HG03432 (cell line): ENCODE measurements around the gene LRGUK.
A peak's percentile ranks its signal among the peaks of the same experiment; 100 is the strongest.
"Not testable (repeated sequence)": the region's sequence is repeated elsewhere in the genome, so short reads cannot be mapped to it uniquely, and the experiment has no call there.

Source experiments
- ATAC-seq: cut with Tn5 transposase; IDR thresholded peaks from one replicate; pipeline ENCODE4 v1.9.1; 2021; ENCODE audit warnings: mild to moderate bottlenecking, moderate library complexity; ENCODE audit not compliant: unreplicated experiment

Gene LRGUK, protein sequence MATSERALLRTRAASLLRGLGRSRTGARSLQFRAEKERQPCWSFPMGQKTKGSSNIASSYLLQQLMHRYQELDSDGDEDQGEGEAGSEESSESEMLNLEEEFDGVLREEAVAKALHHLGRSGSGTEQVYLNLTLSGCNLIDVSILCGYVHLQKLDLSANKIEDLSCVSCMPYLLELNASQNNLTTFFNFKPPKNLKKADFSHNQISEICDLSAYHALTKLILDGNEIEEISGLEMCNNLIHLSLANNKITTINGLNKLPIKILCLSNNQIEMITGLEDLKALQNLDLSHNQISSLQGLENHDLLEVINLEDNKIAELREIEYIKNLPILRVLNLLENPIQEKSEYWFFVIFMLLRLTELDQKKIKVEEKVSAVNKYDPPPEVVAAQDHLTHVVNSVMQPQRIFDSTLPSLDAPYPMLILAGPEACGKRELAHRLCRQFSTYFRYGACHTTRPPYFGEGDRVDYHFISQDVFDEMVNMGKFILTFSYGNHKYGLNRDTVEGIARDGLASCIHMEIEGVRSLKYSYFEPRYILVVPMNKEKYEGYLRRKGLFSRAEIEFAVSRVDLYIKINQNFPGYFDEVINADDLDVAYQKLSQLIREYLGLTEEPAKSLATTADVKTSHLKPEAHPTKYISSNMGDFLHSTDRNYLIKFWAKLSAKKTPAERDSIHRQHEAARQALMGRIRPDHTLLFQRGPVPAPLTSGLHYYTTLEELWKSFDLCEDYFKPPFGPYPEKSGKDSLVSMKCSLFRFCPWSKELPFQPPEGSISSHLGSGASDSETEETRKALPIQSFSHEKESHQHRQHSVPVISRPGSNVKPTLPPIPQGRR

DNA sequence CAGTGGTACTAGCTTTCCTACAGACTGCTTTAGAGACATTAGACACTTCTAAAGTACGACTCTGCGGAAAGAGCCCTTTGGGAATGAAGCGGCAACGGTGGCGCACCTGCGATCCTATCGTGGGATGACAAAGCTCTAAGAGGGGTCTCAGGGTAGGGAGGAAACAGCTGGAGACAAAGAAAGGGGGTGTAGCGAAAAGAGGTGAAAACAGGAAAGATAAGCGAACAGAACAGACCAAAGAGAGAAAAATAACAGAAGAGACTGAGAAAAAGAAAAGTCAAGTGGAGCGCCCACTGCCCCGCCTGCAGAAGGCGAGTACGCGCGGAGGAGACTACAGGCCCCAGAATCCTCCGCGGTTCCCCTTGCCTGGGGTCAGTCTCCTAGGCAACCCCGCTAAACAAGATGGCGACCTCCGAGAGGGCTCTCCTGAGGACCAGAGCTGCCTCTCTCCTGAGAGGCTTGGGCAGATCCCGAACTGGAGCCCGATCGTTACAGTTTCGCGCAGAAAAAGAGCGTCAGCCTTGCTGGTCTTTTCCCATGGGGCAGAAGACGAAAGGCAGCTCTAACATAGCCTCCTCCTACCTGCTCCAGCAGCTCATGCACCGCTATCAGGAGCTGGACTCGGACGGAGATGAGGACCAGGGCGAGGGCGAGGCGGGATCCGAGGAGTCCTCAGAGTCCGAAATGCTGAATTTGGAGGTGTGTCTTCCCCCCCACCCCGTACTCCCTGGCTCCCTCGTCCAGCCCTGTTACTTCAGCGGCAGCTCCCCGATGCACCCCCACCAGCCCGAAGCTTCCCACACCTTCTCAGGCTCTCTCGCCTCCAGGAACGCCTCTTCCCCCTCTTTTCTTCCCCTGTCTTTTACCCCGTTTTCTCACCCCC, at the start of gene LRGUK:
Gene LRGUK (plus strand): TSS at position 375 of the 883 bp plus-strand sequence. CDS start 28 bp downstream, at position 403.
- peak; percentile 100 for ATAC-seq

DNA sequence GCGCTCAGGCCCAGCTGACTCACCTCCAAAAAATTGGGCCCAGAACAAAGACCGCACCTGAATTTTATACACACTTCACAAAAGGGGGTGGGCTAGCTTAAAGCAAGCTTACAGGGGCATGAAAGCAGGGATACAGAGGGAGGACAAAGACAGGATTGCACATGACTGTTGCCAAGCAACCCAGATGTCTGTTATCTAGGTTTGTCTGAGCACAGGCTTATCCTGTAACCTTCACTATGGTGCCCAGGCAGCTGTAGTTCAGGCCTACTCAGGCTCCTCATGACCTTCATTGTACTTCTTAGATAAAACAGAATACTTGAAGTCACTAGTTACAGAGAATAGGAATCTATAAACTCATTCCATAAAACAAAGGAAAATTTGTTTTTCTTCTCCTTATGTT, 49.6 kb upstream of the LRGUK start:
- not testable (repeated sequence) for ATAC-seq

DNA sequence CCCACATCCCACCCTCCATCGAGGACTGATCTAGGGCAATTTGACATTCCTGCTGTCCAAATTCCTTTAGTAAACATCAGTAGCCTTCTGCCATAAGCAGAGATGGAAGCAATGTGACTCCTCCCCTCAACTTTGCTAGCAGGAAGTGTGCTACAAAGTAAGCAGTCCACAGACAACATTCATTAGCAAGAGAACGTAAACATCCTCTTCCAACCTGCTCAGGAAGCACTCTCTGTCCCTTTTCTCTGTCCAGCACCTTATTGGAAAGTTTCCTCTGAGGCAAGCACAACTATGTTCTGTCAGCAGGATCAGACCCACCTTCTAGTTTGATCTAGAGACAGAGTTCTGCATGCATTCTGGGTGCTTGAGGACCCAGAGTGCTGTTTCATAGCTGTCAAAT, 48.1 kb upstream of the LRGUK start:
- ATAC-seq: no peak

DNA sequence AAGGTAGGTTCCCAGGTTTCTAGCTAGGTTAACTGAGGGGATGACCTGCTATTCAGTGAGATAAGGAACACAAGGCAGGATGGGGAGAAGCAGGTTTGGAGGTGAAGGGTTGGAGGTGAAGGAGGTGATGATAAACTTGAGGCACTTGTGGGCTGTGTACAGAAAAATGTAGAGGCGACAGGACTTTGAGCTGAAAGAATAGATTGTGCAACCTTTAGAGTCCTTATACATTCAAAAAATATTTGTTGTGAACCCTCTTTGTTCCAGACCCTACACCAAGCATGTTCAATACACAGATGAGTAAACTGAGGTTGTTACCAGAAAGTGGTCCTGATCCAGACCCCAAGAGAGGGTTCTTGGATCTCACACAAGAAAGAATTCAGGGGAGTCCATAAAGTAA, 45.4 kb upstream of the LRGUK start:
- no peak for ATAC-seq

DNA sequence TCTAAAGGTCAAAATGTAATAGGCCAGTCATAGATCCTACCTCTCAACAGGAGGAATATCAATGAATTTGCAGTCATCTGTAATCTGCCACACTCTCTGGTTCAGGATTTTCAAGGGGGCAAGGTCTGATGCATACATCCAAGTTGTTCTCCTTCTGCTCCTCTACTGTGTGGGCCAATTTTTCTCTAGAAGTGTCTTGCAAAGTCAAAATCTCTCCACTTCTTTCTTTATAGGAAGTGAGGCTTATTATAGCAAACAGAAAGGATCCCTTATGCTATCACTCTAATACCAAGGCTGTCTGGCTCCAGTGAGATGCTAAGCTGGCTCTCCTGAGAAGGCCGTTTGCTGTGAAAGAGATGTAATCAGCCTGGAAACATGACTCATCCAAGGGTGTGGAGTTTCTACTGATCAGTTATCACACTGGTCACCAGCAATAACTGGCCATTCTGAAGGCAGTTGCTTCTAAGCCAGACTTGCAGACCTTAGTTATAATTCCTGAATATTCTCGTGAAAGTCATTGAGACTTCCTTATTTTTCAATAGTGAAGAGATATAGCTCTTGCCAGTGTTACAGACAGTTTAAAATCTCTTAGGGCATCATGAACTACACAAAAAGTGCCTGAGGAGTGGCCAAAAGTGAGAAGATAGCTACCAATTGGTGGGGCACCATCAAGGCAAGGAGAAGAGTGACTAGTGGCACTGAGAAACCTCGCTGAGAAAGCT, 43.2 kb upstream of the LRGUK start:
- no peak for ATAC-seq

DNA sequence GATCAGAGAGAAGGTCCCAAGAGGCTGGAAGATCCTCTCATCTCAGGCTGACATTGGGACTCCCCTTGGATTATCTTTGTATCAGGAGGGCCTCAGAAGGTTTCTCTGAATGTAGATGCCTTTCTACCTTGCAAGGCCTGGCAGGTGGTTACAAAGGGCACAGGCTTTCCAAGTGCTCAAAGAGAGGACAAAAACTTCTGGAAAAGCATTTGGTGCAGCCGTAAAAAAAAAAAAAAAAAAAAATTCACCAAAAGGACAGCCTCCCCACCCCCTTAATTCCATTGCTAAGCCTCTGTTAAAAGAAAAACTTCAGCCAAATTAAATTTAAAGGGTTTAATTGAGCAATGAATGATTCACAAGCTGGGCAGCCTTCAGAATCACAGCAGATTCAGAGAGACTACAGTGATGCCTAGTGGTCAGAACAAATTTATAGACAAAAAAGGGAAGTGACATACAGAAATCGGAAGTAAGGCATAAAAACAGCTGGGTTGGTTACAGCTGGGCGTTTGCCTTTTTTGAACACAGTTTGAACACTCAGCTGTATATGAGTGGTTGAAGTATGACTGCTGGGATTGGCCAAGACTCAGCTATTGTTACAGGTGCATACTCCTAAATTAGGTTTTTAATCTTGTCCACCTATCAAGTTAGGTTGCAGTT, 42.5 kb upstream of the LRGUK start:
- ATAC-seq: peak; percentile 55

DNA sequence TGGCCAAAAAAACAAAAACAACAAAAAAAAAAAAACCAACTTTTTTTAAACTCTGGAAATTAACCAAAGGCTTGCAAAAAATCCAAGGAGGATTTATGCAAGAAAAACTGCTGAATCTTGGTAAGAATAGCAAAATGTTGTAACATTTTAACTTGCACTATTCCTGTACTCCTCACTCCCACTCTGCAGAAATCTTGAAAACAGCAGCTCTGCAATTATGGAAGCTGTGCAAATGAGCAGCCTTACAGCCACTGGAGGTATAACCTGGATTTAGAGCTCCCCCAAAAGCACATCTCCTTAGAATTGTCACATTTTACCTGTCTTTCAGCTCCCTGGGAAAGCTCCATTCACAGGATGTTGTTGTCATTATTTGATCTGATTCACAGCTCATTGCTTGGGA, 41.8 kb upstream of the LRGUK start:
- no peak for ATAC-seq

DNA sequence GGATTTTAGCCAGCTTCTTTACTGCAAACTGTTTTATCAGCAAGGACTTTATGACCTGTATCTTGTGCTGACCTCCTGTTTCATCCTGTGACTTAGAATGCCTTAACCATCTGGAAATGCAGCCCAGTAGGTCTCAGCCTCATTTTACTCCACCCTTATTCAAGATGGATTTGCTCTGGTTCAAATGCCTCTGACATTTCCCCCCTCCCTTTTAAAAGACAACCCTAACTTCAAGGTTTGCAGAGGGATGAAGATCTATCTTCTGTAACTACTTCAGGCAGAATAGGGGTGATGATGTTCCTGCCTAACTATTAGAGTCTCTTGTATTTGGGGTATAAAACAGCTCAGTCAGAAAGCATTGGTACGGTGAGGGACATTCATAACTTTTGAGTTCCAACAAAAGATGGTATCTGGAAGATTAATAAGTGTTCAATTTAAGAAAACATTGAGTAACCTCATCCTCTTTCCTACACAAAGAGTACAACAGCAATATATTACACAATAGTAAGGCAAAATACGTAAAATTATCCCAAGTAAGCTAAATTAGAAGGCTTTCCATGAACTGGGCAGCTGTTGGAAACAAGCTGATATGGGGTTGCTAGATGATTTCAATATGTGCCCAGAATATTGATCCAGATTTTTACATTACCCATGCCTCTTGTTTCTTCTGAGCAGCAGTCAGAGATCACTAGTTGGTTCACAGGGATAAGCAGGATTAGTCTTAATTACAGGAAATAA, 40.0 kb upstream of the LRGUK start:
- ATAC-seq: no peak

DNA sequence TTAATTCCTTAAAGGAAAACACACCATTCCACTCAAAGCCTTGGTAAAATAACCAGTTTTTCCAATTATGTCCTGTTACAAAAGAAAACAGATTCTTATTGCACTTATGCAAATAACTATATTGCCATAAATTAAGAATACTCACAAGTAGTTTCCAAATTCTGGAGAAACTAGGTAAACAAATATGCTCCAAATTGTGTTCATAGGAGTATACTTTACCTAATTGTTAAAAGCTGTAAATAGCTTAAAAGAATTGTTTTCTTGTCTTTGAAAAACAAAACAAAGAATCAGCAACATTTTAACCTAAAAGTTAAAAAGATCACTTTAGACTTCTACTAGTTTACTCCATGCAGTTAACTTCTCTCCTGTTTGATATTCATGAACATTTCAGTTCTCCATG, 38.9 kb upstream of the LRGUK start:
- ATAC-seq: no peak

DNA sequence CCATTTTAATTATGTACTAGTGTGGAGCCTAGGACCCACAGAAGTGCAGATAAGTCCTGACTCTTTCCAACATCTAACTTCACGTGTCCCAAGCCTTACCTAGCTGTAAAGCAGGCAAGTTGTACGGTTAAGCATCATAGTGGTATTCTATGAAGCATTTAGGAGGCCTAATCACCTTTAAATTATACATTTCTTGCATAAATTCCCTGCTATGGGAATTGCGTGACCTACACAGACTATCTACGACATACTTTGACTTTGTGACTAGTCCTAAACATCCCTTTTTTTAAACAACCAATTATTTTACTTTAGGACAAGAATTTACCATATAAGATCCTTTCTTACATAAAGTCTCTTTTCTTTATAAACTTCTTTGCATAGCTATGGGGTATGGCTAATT, 37.7 kb upstream of the LRGUK start:
- ATAC-seq: no peak

DNA sequence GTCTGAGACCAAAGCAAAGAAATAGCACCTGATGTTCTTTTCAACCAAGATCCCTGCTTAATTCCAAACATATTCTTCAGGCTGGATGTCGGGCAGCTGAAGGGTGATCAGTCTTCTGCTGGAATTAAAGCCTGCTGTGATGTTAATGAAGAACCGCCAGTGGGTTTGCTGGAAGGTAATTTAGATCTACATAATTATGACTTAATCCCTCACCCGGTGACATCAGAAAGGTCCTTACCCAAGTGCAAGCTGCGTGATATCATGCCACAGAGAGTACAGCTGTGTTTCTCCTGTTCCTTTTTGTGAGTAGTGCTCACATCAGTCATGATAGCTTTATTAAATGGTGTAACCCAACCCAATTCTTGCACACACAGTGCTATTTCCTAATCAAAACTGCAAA, 29.1 kb upstream of the LRGUK start:
- ATAC-seq: no peak

DNA sequence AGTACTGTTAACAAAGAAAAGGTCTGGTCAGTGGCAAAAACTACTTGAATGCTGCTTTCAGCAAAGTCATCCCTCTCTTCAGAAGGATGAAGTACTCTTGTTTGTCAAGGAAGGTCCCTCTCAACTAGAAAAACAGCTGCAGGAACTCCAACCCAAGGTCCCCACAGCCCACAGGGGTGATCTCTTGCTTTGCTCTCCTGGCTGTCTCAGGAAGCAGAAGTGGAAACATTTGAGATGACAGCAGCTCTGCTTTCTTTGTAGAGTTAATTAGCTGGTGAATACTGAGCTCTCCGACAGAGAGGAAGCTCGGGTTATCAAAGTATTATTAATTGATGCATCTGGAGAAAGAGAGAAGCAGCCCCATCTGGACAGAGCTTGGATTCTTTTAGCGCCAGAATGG, 25.4 kb upstream of the LRGUK start:
- no peak for ATAC-seq

DNA sequence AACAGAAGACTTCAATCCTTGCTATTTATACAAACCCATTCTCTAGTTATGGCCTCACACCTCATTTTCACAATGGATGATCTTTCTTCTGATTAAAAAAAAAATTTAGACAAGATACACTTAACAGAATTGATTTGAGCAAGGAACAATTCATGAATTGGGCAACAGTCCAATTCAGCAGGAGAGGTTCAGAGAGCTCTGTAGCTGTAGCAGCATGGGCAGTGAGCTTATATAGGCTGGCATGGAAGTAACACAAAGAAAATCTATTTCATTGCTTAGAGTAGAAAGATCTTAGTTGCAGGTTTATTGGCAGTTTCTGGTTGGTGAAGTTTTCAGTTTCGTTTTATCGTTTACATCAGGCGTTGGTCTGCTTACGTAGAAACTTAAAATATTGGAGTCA, 23.0 kb upstream of the LRGUK start:
- no peak for ATAC-seq

DNA sequence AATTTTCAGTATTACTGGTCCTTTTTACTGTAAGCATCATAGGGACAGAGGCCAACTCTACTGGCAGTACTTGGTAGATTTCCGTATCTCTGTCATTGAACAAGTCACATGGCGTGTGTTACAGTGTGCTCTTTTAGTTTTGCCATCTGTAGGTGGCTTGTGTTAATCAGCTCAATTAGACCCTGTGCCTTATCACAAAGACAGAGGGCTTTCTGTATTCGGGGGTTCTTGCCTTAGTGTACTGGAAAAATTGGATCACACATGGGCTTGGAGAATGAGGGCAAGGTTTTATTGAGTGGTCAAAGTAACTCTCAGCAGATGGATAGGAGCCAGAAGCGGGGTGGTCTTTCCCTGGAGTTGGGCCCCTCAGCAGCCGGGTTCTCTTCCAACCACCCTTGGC, 21.3 kb upstream of the LRGUK start:
- ATAC-seq: no peak

DNA sequence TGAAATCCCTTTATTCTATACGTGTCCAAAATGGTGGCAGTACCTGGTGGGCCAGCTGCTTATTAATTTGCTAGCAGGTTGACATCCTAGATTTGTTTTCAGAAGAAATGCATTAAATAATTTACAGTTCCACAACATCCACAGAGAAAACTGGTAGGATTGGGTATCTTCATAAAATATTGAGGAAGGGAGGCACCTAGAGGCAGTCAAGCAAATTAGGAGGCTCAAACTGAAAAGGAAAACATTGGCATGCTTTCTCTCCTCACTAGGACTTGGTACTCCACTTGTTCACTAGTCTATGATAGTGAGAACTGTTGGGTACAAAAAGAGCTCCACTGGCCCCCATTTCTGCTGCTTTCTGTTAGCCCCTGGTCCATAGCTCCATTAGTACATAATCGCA, 18.3 kb upstream of the LRGUK start:
- no peak for ATAC-seq

DNA sequence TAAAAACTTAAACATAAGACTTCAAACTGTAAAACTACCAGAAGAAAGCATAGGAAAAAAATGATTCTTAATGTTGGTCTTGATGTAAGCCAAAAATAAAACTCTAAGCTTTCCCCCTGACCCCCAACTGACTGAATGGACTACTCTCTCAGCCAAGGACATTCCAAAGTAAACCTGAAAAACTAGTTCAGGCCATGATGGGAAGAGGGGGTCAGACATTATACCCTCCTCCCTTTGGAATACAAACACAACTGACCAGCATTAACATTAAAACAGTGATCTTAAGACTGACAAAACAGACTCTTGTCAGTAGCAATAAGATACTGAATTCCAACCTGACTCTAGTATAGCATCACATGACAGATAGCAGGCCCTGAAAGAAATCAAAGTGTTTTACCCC, 13.5 kb upstream of the LRGUK start:
- ATAC-seq: no peak

DNA sequence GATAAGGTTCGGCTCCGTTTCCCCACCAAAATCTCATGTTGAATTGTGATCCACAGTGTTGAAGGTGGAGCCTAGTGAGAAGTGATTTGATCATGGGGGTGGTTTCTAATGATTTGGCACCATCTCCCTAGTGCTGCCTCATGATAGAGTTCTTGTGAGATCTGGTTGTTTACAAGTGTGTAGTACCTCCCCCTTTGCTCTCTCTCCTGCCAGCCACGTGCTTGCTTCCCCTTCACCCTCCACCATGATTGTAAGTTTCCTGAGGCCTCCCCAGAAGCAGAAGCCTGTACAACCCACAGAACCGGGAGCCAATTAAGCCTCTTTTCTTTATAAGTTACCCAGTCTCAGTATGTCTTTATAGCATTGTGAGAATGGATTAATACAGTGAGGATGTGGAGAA, 12.1 kb upstream of the LRGUK start:
- no peak for ATAC-seq

DNA sequence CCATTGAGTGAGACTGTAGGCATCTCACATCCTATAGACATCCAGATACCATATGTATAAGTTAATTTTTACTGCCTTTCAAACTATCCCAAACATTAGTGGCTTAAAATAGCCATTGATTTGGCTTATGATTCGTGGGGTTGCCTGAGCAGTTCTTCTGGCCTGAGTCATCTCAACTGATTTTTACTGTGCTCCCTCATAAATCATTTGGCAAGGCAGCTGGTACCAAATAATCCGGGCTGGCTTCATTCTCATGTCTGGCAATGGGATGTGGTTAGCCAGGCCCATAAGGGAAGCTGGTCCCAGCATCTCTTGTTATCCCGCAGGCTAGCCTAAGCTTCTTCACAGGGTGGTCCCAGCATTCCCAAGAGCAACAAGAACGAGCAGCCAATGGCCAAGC, 6.7 kb upstream of the LRGUK start:
- ATAC-seq: no peak

DNA sequence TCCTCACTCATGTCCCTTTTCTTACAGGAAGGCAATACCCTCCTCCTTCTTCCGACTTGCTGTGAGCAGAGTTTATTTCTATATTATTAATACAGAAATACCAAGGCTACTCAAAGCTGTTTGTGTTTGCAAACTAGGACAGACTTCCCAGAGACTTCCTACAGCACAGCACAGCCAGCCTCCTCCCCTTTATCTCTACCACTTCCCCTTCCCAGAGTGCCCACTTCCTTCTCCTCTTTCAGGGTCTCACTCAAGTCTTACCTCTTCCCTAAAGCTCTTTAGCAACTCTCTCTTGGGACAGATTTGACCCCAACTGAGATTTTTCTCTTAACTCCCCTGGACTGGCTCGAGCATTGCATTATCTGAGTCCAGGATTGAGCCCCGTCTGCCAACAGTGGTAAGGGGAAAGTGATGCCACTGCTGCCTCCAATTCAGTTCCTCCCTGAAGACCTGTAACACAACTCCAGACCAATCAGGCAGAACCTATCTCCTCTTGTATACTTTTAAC, 5.5 kb upstream of the LRGUK start:
- no peak for ATAC-seq
